ENCODE results near the gene PPM1M. TPM values are rescaled to one million over a fixed set of nuclear protein-coding genes. Genes with fewer than 3 reads are reported as not detected.
A peak's percentile ranks its signal among the peaks of the same experiment; 100 is the strongest.

The PPM1M gene
- total and polyA plus RNA-seq, 10 of the 15 experiments (the other 5 are each of a cell fraction or from before 2014, with no cell fraction given): 7.3 to 24.8 (median 15.8) TPM

GRCh38 chr3:52197842-52198625 lies 47.5 kb upstream of the PPM1M start, which contains the start of gene ALAS1 (continued):
- TF ChIP-seq MEF2B (IDR thresholded peaks at IDR 0.05; ENCODE audit: partially characterized antibody, poor library complexity, severe bottlenecking) (no peak), NKRF (conservative IDR thresholded peaks at IDR 0.05) (peak; percentile 85), REST (IDR thresholded peaks at IDR 0.05; ENCODE audit: low read depth, low read length) (no peak), POLR2AphosphoS2 (IDR thresholded peaks at IDR 0.05; ENCODE audit: low read depth, low read length) (peak; percentile 95), SRF (IDR thresholded peaks at IDR 0.05; ENCODE audit: low read depth in 2 of 2, low read length in 2 of 2) (peak in 1 of 2 experiments; percentile 53; a peak in 1 of 4 replicates), TCF3 (IDR thresholded peaks at IDR 0.05; ENCODE audit: borderline replicate concordance, insufficient read depth, low read depth, low read length) (0 out of 2 replicates have a peak, but pooled peaks have one; percentile 45), CBX3 (IDR thresholded peaks at IDR 0.05; ENCODE audit: borderline replicate concordance, low read depth) (no peak), TAF1 (IDR thresholded peaks at IDR 0.05; ENCODE audit: borderline replicate concordance, low read depth, low read length) (peak; percentile 61; the same call in 1 of the 2 replicates), CHD2 (IDR thresholded peaks at IDR 0.05; ENCODE audit: borderline replicate concordance, low read depth, low read length) (peak; percentile 32; the same call in 1 of the 2 replicates), HDGF (IDR thresholded peaks at IDR 0.05) (peak; percentile 74; the same call in 1 of the 2 replicates), IKZF2 (IDR thresholded peaks at IDR 0.05) (peak; percentile 81 to 84), SPI1 (IDR thresholded peaks at IDR 0.05; ENCODE audit: borderline replicate concordance, insufficient read depth, low read depth, low read length) (peak; percentile 51; the same call in 1 of the 2 replicates), PAX5 (IDR thresholded peaks at IDR 0.05; ENCODE audit: borderline replicate concordance, low read depth, low read length) (peak; percentile 8; the same call in 1 of the 2 replicates), POLR2AphosphoS5 (IDR thresholded peaks at IDR 0.05; ENCODE audit: low read length) (peak; percentile 94), CEBPB (IDR thresholded peaks at IDR 0.05; ENCODE audit: borderline replicate concordance in 1 of 2, low read depth in 2 of 2, low read length in 2 of 2) (no peak), TCF12 (IDR thresholded peaks at IDR 0.05; ENCODE audit: low read depth, low read length) (0 out of 2 replicates have a peak, but pooled peaks have one; percentile 12), POLR2A (IDR thresholded peaks at IDR 0.05; ENCODE audit: low read depth, low read length) (peak; percentile 93), MTA2 (IDR thresholded peaks at IDR 0.05; ENCODE audit: low read depth) (0 out of 2 replicates have a peak, but pooled peaks have one; percentile 32), MYB (IDR thresholded peaks at IDR 0.05; ENCODE audit: borderline replicate concordance, low read depth, low read length) (0 out of 2 replicates have a peak, but pooled peaks have one; percentile 41), RCOR1 (conservative IDR thresholded peaks at IDR 0.05; ENCODE audit: low read depth, low read length) (no peak), MEF2A (IDR thresholded peaks at IDR 0.05; ENCODE audit: insufficient read depth, low read depth, low read length) (0 out of 2 replicates have a peak, but pooled peaks have one; percentile 35), DPF2 (IDR thresholded peaks at IDR 0.05) (peak; percentile 91), RUNX3 (IDR thresholded peaks at IDR 0.05; ENCODE audit: low read length) (peak; percentile 5; the same call in 1 of the 2 replicates), NR2F1 (conservative IDR thresholded peaks at IDR 0.05) (peak; percentile 96), CBFB (IDR thresholded peaks at IDR 0.05; ENCODE audit: low read depth) (no peak; the same call in 1 of the 2 replicates)
